Ovary (tissue), 9 donors: ENCODE data around the gene GLRA1. TPM values are rescaled to one million over a fixed set of nuclear protein-coding genes. Genes with fewer than 3 reads are reported as not detected.
A peak's percentile ranks its signal among the peaks of the same experiment; 100 is the strongest.

Experiments used
- DNase-seq, 5 donors: peaks; one replicate each; pipeline ENCODE4 v3.0.0-alpha.2; 2019 to 2020
- H3K27ac ChIP-seq, 2 donors: fragments of 200-600 bp; one replicate each; pipeline versions ENCODE4 v1.5.1 to v1.8.0; 2019 to 2022
- H3K27me3 ChIP-seq: fragments of 200-600 bp; one replicate; pipeline ENCODE4 v1.8.0; 2022
- H3K36me3 ChIP-seq: fragments of 200-600 bp; sonication (generic); one replicate; pipeline ENCODE4 v1.5.1; 2019
- H3K4me1 ChIP-seq: one replicate; pipeline ENCODE4 v1.8.1; 2013; ENCODE audit warnings: mild to moderate bottlenecking, moderate library complexity; ENCODE audit not compliant: insufficient read depth
- H3K4me3 ChIP-seq: fragments of 200-600 bp; sonication (generic); one replicate; pipeline ENCODE4 v1.5.1; 2017
- H3K9me3 ChIP-seq, 2 donors: fragments of 200-600 bp in 1 of 2; sonication (generic) in 1 of 2; one replicate each; pipeline versions ENCODE4 v1.5.1 to v1.8.1; 2013 to 2019; ENCODE audit warnings: mild to moderate bottlenecking in 1 of 2, moderate library complexity in 1 of 2
- CTCF ChIP-seq, 3 donors: fragments of 450-650 bp in 2 of 3; fragments of 200-600 bp in 1 of 3; IDR thresholded peaks; one replicate each; pipeline versions ENCODE4 v1.5.1 to v1.8.0; 2016 to 2022; ENCODE audit warnings: antibody characterized with exemption in 3 of 3, mild to moderate bottlenecking in 1 of 3
- EP300 ChIP-seq: sonication (generic); formaldehyde crosslinking; IDR thresholded peaks from one replicate; pipeline ENCODE4 v1.6.1; 2017; ENCODE audit warnings: antibody characterized with exemption
- POLR2A ChIP-seq: fragments of 450-650 bp; IDR thresholded peaks from one replicate; pipeline ENCODE4 v1.6.1; 2017; ENCODE audit warnings: antibody characterized with exemption, mild to moderate bottlenecking, moderate library complexity
- WGBS, 3 donors: extraction: QIAGEN DNeasy Blood & Tissue Kit in 1 of 3; methylation state at CpG; one replicate each; pipeline versions ENCODE4 v1.1.5 to v1.1.7; 2013 to 2017; 5-methylcytosine and 5-hydroxymethylcytosine counted together
- intact Hi-C, 4 donors: fragments of 100-400 bp; cut with DNase I; formaldehyde crosslinking; loops; one replicate each; pipeline versions ENCODE4 v1.11.0 to v1.15.1; 2022 to 2023
- polyA plus RNA-seq, 2 donors: library from polyadenylated mRNA; stranded (reverse); fragments of 200-250 nt in 1 of 2; fragments of 350-450 nt in 1 of 2; fragmentation: Illumina TruSeq in 1 of 2; extraction: RNeasy Lipid Tissue Mini Kit (QIAGEN cat#74804) in 1 of 2; gene quantifications; one replicate each; pipeline ENCODE4 v1.2.3, GENCODE V29; 2013 to 2014
- total RNA-seq, 7 donors: library from RNA; depleted of rRNA in 2 of 7; stranded (reverse); fragments of >200 nt in 2 of 7; fragmentation: NEBNext Ultra II Directional in 3 of 7; extraction: Animal tissue kit (Norgen Biotek cat#: 25700) in 3 of 7; gene quantifications; one replicate each; pipeline versions ENCODE4 v1.1.0 to v1.2.4, GENCODE V29; 2016 to 2023
- donor health status: DM: no; HTN: no; CAD: no; lungs with moderate emphysema.
- donor health status: DM: no; HTN: no; CAD: no.
- donor health status: Bipolar disorder and iron deficiency.
- donor health status: DM: yes; HTN: yes; CAD: no.
- donor health status: DM: no; HTN: no; CAD: no.
- donor health status: DM: yes; HTN: yes; CAD: no.

GLRA1 gene
- total and polyA plus RNA-seq, 9 donors: not detected

GRCh38 chr5:151825445-151825844 is 99.2 kb downstream of the GLRA1 start:
- H3K36me3 ChIP-seq: no peaks in the 10 kb centered on the region
- no peak overlapping the region for H3K4me3 ChIP-seq
- 3 to 6% (median 6%) methylated on average over 1 of the region's 1 CpG for WGBS, 3 donors
- H3K4me1 ChIP-seq: no peaks in the 10 kb centered on the region
- peak; percentile 13 to 59 (median 45) for DNase-seq
- H3K27me3 ChIP-seq: no peaks in the 10 kb centered on the region
- no peak for TF ChIP-seq EP300
- TF ChIP-seq POLR2A: no peak
- TF ChIP-seq CTCF (IDR thresholded peaks at IDR 0.05): peak; percentile 53 to 82 (median 54)
- intact Hi-C loops: loop anchor here in 3 of 4 donors (5.0 to 10.0 kb wide), 3 partner anchors 317 to 689 kb away; no protein-coding TSS in a partner anchor
- H3K9me3 ChIP-seq: no peaks in the 10 kb centered on the region
- no peak overlapping the region for H3K27ac ChIP-seq

GRCh38 chr5:151822141-151822540 is 102.5 kb downstream of the GLRA1 start:
- TF ChIP-seq CTCF (IDR thresholded peaks at IDR 0.05) (no peak), POLR2A (no peak), EP300 (no peak)
- no peak for DNase-seq
- WGBS, 3 donors: 96 to 98% (median 96%) methylated on average over 4 of the region's 4 CpGs
- no peak overlapping the region for H3K4me3 ChIP-seq
- H3K27ac ChIP-seq: no peak overlapping the region
- no peaks in the 10 kb centered on the region for H3K9me3 ChIP-seq
- H3K27me3 ChIP-seq: no peaks in the 10 kb centered on the region
- intact Hi-C loops: loop anchor here in 2 of 4 donors (10.0 kb wide), 2 partner anchors 323 to 693 kb away; no protein-coding TSS in a partner anchor
- H3K36me3 ChIP-seq: no peaks in the 10 kb centered on the region
- H3K4me1 ChIP-seq: peaks cover 2% of the 10 kb centered on the region

GRCh38 chr5:151820903-151821302 is 103.7 kb downstream of the GLRA1 start:
- intact Hi-C loops: loop anchor here in 2 of 4 donors (10.0 kb wide), 2 partner anchors 324 to 694 kb away; no protein-coding TSS in a partner anchor
- no peaks in the 10 kb centered on the region for H3K36me3 ChIP-seq
- WGBS, 3 donors: 83 to 84% (median 84%) methylated on average over 1 of the region's 1 CpG
- H3K4me3 ChIP-seq: no peak overlapping the region
- TF ChIP-seq POLR2A (no peak), CTCF (IDR thresholded peaks at IDR 0.05) (no peak), EP300 (no peak)
- H3K27me3 ChIP-seq: no peaks in the 10 kb centered on the region
- H3K27ac ChIP-seq: no peak overlapping the region
- H3K9me3 ChIP-seq: no peaks in the 10 kb centered on the region
- DNase-seq: no peak
- H3K4me1 ChIP-seq: peaks cover 2% of the 10 kb centered on the region

- Histone ChIP-seq H3K27ac (no peak overlapping the region), H3K36me3 (no peaks in the 10 kb centered on the region), H3K4me3 (no peak overlapping the region), H3K9me3 (no peaks in the 10 kb centered on the region), H3K27me3 (no peaks in the 10 kb centered on the region), H3K4me1 (peaks cover 2% of the 10 kb centered on the region)
- DNase-seq: no peak
- intact Hi-C loops: loop anchor here in 2 of 4 donors (10.0 kb wide), 2 partner anchors 325 to 695 kb away; no protein-coding TSS in a partner anchor
- no peak for TF ChIP-seq CTCF (IDR thresholded peaks at IDR 0.05)
- no peak for TF ChIP-seq POLR2A
- no peak for TF ChIP-seq EP300
- WGBS, 3 donors: 77 to 93% (median 93%) methylated on average over 3 of the region's 3 CpGs
These were observed 104.4 kb downstream of the GLRA1 start for GRCh38 chr5:151820271-151820670.
